IMR-90 (cell line): ENCODE results near the gene ARHGAP8. TPM values are rescaled to one million over a fixed set of nuclear protein-coding genes. Genes with fewer than 3 reads are reported as not detected.

ENCODE experiments used
- ATAC-seq: fragments of 200-7000 bp; cut with Tn5 transposase; 2 replicates; pipeline ENCODE4 v1.9.1; 2020; ENCODE audit warnings: low read depth, mild to moderate bottlenecking, moderate library complexity
- Bru-seq: library from RNA; stranded (reverse); fragments of 400-500 nt; gene quantifications from one replicate; lab custom pipeline; 2021; lab: Mats Ljungman, UMichigan
- BruChase-seq, 2 experiments: library from RNA; stranded (reverse); fragments of 400-500 nt; gene quantifications; one replicate each; lab custom pipeline; 2021; lab: Mats Ljungman, UMichigan
- BruUV-seq: library from RNA; stranded (reverse); fragments of 400-500 nt; replicated peaks from 2 replicates; lab custom pipeline; 2021; lab: Mats Ljungman, UMichigan
- CTCF ChIA-PET: fragments of 300-600 bp; formaldehyde crosslinking; extraction: SDS; loops from one replicate; lab custom pipeline; 2021; ENCODE audit warnings: antibody characterized with exemption; lab: Yijun Ruan, JAX
- POLR2A ChIA-PET: fragments of 300-600 bp; sonication (Branson Sonifier 250); formaldehyde crosslinking; loops from one replicate; lab custom pipeline; 2022; ENCODE audit warnings: antibody characterized with exemption; ENCODE audit not compliant: unreplicated experiment; lab: Charles Lee
- DNase-seq: peaks from one replicate; pipeline ENCODE4 v3.0.0; 2013
- H2AFZ ChIP-seq: replicated peaks from 2 replicates; pipeline ENCODE3; 2013; ENCODE audit warnings: low read length, mild to moderate bottlenecking; ENCODE audit not compliant: poor library complexity
- H2AK5ac ChIP-seq: 2 replicates; pipeline ENCODE4 v1.6.1; 2013; ENCODE audit warnings: low read depth, low read length, inconsistent platforms
- H2AK9ac ChIP-seq: replicated peaks from 2 replicates; pipeline ENCODE3; 2013; ENCODE audit warnings: mild to moderate bottlenecking, low read depth, low read length, moderate library complexity; ENCODE audit not compliant: poor library complexity
- H2BK120ac ChIP-seq: 2 replicates; pipeline ENCODE4 v1.6.1; 2013; ENCODE audit warnings: low read depth, low read length, inconsistent platforms
- H2BK15ac ChIP-seq: 3 replicates; pipeline ENCODE4 v1.6.1; 2013; ENCODE audit warnings: low read depth, low read length, inconsistent platforms
- H2BK20ac ChIP-seq: 2 replicates; pipeline ENCODE4 v1.6.1; 2013; ENCODE audit warnings: low read depth, mild to moderate bottlenecking, inconsistent platforms, low read length, moderate library complexity
- H2BK5ac ChIP-seq: 2 replicates; pipeline ENCODE4 v1.6.1; 2013; ENCODE audit warnings: mild to moderate bottlenecking, low read depth, low read length, inconsistent platforms; ENCODE audit not compliant: poor library complexity, severe bottlenecking
- H3K14ac ChIP-seq: replicated peaks from 2 replicates; pipeline ENCODE4 v1.6.1; 2013; ENCODE audit warnings: low read depth, low read length, inconsistent platforms
- H3K18ac ChIP-seq: 2 replicates; pipeline ENCODE4 v1.6.1; 2013; ENCODE audit warnings: low read depth, low read length, control low read depth
- H3K23ac ChIP-seq: 2 replicates; pipeline ENCODE4 v1.6.1; 2013; ENCODE audit warnings: low read depth, low read length, inconsistent platforms
- H3K27ac ChIP-seq: 2 replicates; pipeline ENCODE4 v1.5.1; 2013; ENCODE audit warnings: mild to moderate bottlenecking, control low read depth, low read length; ENCODE audit not compliant: insufficient read depth
- H3K27me3 ChIP-seq: 2 replicates; pipeline ENCODE4 v1.6.1; 2013; ENCODE audit warnings: low read length; ENCODE audit not compliant: control insufficient read depth, insufficient read depth
- H3K36me3 ChIP-seq: 2 replicates; pipeline ENCODE4 v1.6.1; 2013; ENCODE audit warnings: low read length, mixed read lengths; ENCODE audit not compliant: control insufficient read depth, insufficient read depth
- H3K4ac ChIP-seq: 2 replicates; pipeline ENCODE4 v1.6.1; 2013; ENCODE audit warnings: low read depth, low read length, inconsistent platforms
- H3K4me1 ChIP-seq: 2 replicates; pipeline ENCODE4 v1.6.1; 2013; ENCODE audit warnings: low read length, mixed read lengths; ENCODE audit not compliant: control insufficient read depth, insufficient read depth
- H3K4me2 ChIP-seq: 2 replicates; pipeline ENCODE4 v1.6.1; 2013; ENCODE audit warnings: low read depth, mild to moderate bottlenecking, control low read depth, low read length, moderate library complexity
- H3K4me3 ChIP-seq: 2 replicates; pipeline ENCODE4 v1.5.1; 2013; ENCODE audit warnings: low read depth, mild to moderate bottlenecking, control low read depth, low read length, moderate library complexity; ENCODE audit not compliant: insufficient read depth
- H3K56ac ChIP-seq: 2 replicates; pipeline ENCODE4 v1.6.1; 2013; ENCODE audit warnings: low read length, inconsistent platforms; ENCODE audit not compliant: insufficient read depth; ENCODE audit errors: extremely low read depth
- H3K79me1 ChIP-seq, 2 experiments: 2 replicates each; pipeline ENCODE4 v1.6.1; 2013; ENCODE audit warnings: low read length in 2 of 2, inconsistent platforms in 1 of 2, low read depth in 1 of 2
- H3K9ac ChIP-seq: 2 replicates; pipeline ENCODE4 v1.6.1; 2013; ENCODE audit warnings: low read depth, low read length, control low read depth
- H3K9me1 ChIP-seq: 2 replicates; pipeline ENCODE4 v1.6.1; 2013; ENCODE audit warnings: low read length, inconsistent platforms; ENCODE audit not compliant: insufficient read depth
- H3K9me3 ChIP-seq: 2 replicates; pipeline ENCODE4 v1.6.1; 2013; ENCODE audit warnings: low read length; ENCODE audit not compliant: control insufficient read depth, insufficient read depth
- H4K20me1 ChIP-seq: 2 replicates; pipeline ENCODE4 v1.6.1; 2013; ENCODE audit warnings: low read length, inconsistent platforms; ENCODE audit not compliant: insufficient read depth
- H4K5ac ChIP-seq: 2 replicates; pipeline ENCODE4 v1.6.1; 2013; ENCODE audit warnings: mild to moderate bottlenecking, low read depth, low read length, control low read depth
- H4K8ac ChIP-seq, 2 experiments: 2 replicates each; pipeline ENCODE4 v1.6.1; 2013; ENCODE audit warnings: low read depth in 2 of 2, low read length in 2 of 2, control low read depth in 1 of 2, inconsistent platforms in 1 of 2
- H4K91ac ChIP-seq: 2 replicates; pipeline ENCODE4 v1.6.1; 2013; ENCODE audit warnings: low read depth, low read length, inconsistent platforms; ENCODE audit not compliant: insufficient read depth
- BHLHE40 ChIP-seq: fragments of 150-350 bp; IDR thresholded peaks from 2 replicates; pipeline ENCODE4 v1.6.1; 2016; ENCODE audit warnings: mild to moderate bottlenecking, low read depth, low read length
- CHD1 ChIP-seq: IDR thresholded peaks from 2 replicates; pipeline ENCODE4 v1.6.1; 2012; ENCODE audit warnings: low read depth, low read length, improper control_type of control experiment
- MAFK ChIP-seq: IDR thresholded peaks from 2 replicates; pipeline ENCODE4 v1.6.1; 2012; ENCODE audit warnings: low read depth, low read length, improper control_type of control experiment
- MAZ ChIP-seq: IDR thresholded peaks from 2 replicates; pipeline ENCODE4 v1.6.1; 2012; ENCODE audit warnings: low read depth, mild to moderate bottlenecking, low read length, improper control_type of control experiment, moderate library complexity, borderline replicate concordance
- MXI1 ChIP-seq: IDR thresholded peaks from 2 replicates; pipeline ENCODE4 v1.6.1; 2012; ENCODE audit warnings: low read depth, mild to moderate bottlenecking, low read length, moderate library complexity, borderline replicate concordance
- NFE2L2 ChIP-seq: fragments of 150-350 bp; IDR thresholded peaks from 2 replicates; pipeline ENCODE4 v1.6.1; 2016; ENCODE audit warnings: low read depth, mild to moderate bottlenecking, low read length
- POLR2A ChIP-seq: IDR thresholded peaks from 2 replicates; pipeline ENCODE4 v1.6.1; 2012; ENCODE audit warnings: mild to moderate bottlenecking, low read depth, low read length
- RAD21 ChIP-seq: IDR thresholded peaks from 2 replicates; pipeline ENCODE4 v1.6.1; 2012; ENCODE audit warnings: low read length, improper control_type of control experiment
- RCOR1 ChIP-seq: IDR thresholded peaks from 2 replicates; pipeline ENCODE4 v1.6.1; 2012; ENCODE audit warnings: mild to moderate bottlenecking, low read length, improper control_type of control experiment; ENCODE audit not compliant: insufficient replicate concordance
- WGBS, 2 experiments: methylation state at CpG; one replicate each; pipeline versions ENCODE4 v1.1.5 to v1.1.7; 2013; ENCODE audit warnings: missing lambda C conversion rate in 2 of 2; ENCODE audit not compliant: insufficient read length in 1 of 2; ENCODE audit errors: extremely low coverage in 2 of 2; 5-methylcytosine and 5-hydroxymethylcytosine counted together
- dilution Hi-C: fragments of 300-500 bp; cut with HindIII; formaldehyde crosslinking; loops from one replicate; pipeline ENCODE4 v1.14.3; 2018; ENCODE audit warnings: low sequenced_read_pairs; ENCODE audit not compliant: unreplicated experiment
- in situ Hi-C: fragments of 300-500 bp; cut with MboI; formaldehyde crosslinking; loops from 3 replicates; pipeline ENCODE4 v1.14.3; 2019; ENCODE audit warnings: low sequenced_read_pairs, inconsistent platforms, mixed read lengths
- intact Hi-C: fragments of 100-400 bp; cut with micrococcal nuclease; formaldehyde crosslinking; loops from 2 replicates; pipeline ENCODE4 v1.10.0; 2022
- long read RNA-seq: library from polyadenylated mRNA; unstranded; transcript quantifications from one replicate; pipeline ENCODE4 v2.0.0, GENCODE V29; 2021; ENCODE audit not compliant: unreplicated experiment
- polyA plus RNA-seq, 3 experiments: library from polyadenylated mRNA; depleted of rRNA; stranded (reverse); fragments of >200 nt; gene quantifications; 2 replicates each; pipeline ENCODE4 v1.2.3, GENCODE V29; 2012; ENCODE audit warnings: low replicate concordance in 1 of 3
- total RNA-seq: library from RNA; depleted of rRNA; stranded (reverse); fragments of >200 nt; gene quantifications from 2 replicates; pipeline ENCODE4 v1.2.3, GENCODE V29; 2012; rRNA removed
- TF ChIP-seq, protein P1 (sequence below): conservative IDR thresholded peaks from 2 replicates; pipeline ENCODE4 v1.5.1; 2012; ENCODE audit warnings: mild to moderate bottlenecking, low read depth, low read length, improper control_type of control experiment
- TF ChIP-seq, protein P2 (sequence below): fragments of 150-350 bp; IDR thresholded peaks from 2 replicates; pipeline ENCODE4 v1.6.1; 2017; ENCODE audit warnings: mild to moderate bottlenecking, antibody characterized with exemption, low read length, low read depth
- TF ChIP-seq, protein P3 (sequence below): fragments of 150-350 bp; IDR thresholded peaks from 2 replicates; pipeline ENCODE4 v1.6.1; 2016; ENCODE audit warnings: low read depth, mild to moderate bottlenecking, low read length, moderate library complexity, borderline replicate concordance

The ARHGAP8 gene
- total RNA-seq: 0.18 and 0.28 TPM in 2 replicates
- 0.06 and 0.21 TPM in 2 replicates for polyA plus RNA-seq (2012; rRNA removed)
- polyA plus RNA-seq (2012; cell fraction: cytosol; rRNA removed): 0.11 and 0.17 TPM in 2 replicates
- 0.78 and 0.85 TPM in 2 replicates for polyA plus RNA-seq (2012; cell fraction: nucleus; rRNA removed; ENCODE audit: low replicate concordance)
- Bru-seq, nascent RNA: percentile 20 among the genes with signal in this experiment
- percentile 41 among the genes with signal in this experiment for BruChase-seq, experiment 1, labeled RNA remaining after a 6-hour chase
- BruChase-seq, experiment 2, labeled RNA remaining after a 2-hour chase: percentile 46 among the genes with signal in this experiment
- long read RNA-seq: 0 reads

DNA sequence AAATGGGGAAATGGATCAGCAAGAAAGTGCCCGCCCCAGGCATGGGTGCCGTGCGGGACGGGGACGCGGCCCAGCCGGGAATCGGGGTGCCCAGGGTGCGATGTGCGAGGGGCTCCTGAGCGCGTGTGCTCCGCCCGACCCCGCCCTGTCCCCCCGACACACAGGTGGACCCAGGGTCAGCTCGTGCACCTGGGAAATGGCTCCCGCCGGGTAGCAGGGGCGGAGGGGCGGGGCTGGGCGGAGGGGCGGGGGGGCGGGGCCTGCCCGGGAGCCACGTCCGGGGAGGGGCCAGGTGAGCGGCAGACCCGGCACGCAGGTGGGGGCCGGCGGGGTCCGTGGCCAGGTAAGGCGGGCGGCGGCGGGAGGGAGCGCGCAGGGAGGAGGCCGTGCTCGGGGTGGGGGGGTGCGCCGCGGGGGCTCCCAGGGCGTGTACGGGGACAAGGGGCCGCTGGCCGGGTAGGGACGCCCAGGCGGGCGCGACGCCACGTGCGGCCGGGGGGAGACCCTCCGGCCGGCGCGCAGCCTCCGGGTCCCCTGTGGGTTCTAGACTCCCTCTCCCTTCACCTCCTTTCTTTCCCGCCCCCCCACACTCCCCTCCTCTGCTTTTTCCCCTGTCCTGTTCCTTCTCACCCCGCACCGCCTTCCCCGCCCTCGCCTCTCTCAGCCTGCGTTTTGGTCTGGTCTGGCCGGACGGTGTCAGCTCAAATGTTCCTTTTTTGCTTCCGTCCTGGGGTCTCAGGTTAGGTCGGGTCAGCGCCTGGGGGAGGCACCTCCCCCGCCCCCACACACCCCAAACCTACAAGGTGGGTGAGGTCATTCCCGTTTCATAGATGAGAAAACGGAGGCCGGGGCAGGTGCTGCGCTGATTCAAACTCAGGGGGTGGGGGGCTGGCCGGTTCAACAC lies at the start of gene ARHGAP8:
TSS of gene ARHGAP8 (plus strand) at position 291 of the 904 bp plus-strand sequence. CDS start 33,953 bp downstream, outside the sequence.
- in situ Hi-C loops (no loop called here), intact Hi-C loops (no loop called here), dilution Hi-C loops (no loop called here)
- H2AK5ac ChIP-seq: no peak within 1 kb of the TSS
- no peaks in the 10 kb centered on the region for H3K9me1 ChIP-seq
- no peak within 1 kb of the TSS for H2AK9ac ChIP-seq
- no peaks in the 10 kb centered on the region for H3K36me3 ChIP-seq
- no peak within 1 kb of the TSS for H4K91ac ChIP-seq
- no peak within 1 kb of the TSS for H3K14ac ChIP-seq
- peaks cover 4% of the 10 kb centered on the region; the same call in 1 of the 2 replicates for H3K4me1 ChIP-seq
- H4K8ac ChIP-seq: no peak within 1 kb of the TSS
- H4K5ac ChIP-seq: no peak within 1 kb of the TSS
- no peak within 1 kb of the TSS for H3K18ac ChIP-seq
- H3K27me3 ChIP-seq: peaks cover 12% of the 10 kb centered on the region; the same call in 1 of the 2 replicates
- H2BK15ac ChIP-seq: no peak within 1 kb of the TSS
- no TSS peak for BruUV-seq
- no peak within 1 kb of the TSS for H3K4ac ChIP-seq
- H3K27ac ChIP-seq: no peak within 1 kb of the TSS
- ATAC-seq: no peak
- H2BK120ac ChIP-seq: no peak within 1 kb of the TSS
- 27% methylated on average over 18 of the region's 78 CpGs; no CpG with 5 or more reads in 1 of the 2 experiments for WGBS, 2 experiments
- H3K79me1 ChIP-seq: no peaks in the 10 kb centered on the region
- H2AFZ ChIP-seq: no peak within 1 kb of the TSS
- H2BK20ac ChIP-seq: no peak within 1 kb of the TSS
- no peak for DNase-seq
- no peak within 1 kb of the TSS for H2BK5ac ChIP-seq
- no peak within 1 kb of the TSS for H3K56ac ChIP-seq
- no peak within 1 kb of the TSS for H3K4me2 ChIP-seq
- H3K23ac ChIP-seq: no peak within 1 kb of the TSS
- H3K4me3 ChIP-seq: no peak within 1 kb of the TSS
- ChIA-PET POLR2A (no interaction called here), CTCF (no interaction called here)
- H3K9me3 ChIP-seq: no peaks in the 10 kb centered on the region
- H4K20me1 ChIP-seq: no peaks in the 10 kb centered on the region
- no peak within 1 kb of the TSS for H3K9ac ChIP-seq
- TF ChIP-seq, protein P1, sequence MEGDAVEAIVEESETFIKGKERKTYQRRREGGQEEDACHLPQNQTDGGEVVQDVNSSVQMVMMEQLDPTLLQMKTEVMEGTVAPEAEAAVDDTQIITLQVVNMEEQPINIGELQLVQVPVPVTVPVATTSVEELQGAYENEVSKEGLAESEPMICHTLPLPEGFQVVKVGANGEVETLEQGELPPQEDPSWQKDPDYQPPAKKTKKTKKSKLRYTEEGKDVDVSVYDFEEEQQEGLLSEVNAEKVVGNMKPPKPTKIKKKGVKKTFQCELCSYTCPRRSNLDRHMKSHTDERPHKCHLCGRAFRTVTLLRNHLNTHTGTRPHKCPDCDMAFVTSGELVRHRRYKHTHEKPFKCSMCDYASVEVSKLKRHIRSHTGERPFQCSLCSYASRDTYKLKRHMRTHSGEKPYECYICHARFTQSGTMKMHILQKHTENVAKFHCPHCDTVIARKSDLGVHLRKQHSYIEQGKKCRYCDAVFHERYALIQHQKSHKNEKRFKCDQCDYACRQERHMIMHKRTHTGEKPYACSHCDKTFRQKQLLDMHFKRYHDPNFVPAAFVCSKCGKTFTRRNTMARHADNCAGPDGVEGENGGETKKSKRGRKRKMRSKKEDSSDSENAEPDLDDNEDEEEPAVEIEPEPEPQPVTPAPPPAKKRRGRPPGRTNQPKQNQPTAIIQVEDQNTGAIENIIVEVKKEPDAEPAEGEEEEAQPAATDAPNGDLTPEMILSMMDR: no peak
- TF ChIP-seq NFE2L2 (no peak), CHD1 (no peak), BHLHE40 (no peak), MXI1 (no peak), POLR2A (no peak), MAZ (no peak), RCOR1 (no peak), RAD21 (no peak), MAFK (no peak)
- TF ChIP-seq, protein P2, sequence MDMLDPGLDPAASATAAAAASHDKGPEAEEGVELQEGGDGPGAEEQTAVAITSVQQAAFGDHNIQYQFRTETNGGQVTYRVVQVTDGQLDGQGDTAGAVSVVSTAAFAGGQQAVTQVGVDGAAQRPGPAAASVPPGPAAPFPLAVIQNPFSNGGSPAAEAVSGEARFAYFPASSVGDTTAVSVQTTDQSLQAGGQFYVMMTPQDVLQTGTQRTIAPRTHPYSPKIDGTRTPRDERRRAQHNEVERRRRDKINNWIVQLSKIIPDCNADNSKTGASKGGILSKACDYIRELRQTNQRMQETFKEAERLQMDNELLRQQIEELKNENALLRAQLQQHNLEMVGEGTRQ: no peak
- TF ChIP-seq, protein P3, sequence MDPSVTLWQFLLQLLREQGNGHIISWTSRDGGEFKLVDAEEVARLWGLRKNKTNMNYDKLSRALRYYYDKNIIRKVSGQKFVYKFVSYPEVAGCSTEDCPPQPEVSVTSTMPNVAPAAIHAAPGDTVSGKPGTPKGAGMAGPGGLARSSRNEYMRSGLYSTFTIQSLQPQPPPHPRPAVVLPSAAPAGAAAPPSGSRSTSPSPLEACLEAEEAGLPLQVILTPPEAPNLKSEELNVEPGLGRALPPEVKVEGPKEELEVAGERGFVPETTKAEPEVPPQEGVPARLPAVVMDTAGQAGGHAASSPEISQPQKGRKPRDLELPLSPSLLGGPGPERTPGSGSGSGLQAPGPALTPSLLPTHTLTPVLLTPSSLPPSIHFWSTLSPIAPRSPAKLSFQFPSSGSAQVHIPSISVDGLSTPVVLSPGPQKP: no peak
